Liver (tissue), 9 donors: ENCODE data around the gene CEP20. TPM values are rescaled to one million over a fixed set of nuclear protein-coding genes. Genes with fewer than 3 reads are reported as not detected.

ENCODE experiments used
- DNase-seq: peaks from one replicate; pipeline ENCODE4 v3.0.0-alpha.2; 2017; ENCODE audit warnings: low spot score
- H3K27ac ChIP-seq, 2 donors: one replicate each; pipeline ENCODE4 v1.7.0; 2013; ENCODE audit warnings: inconsistent platforms in 2 of 2, low read length in 2 of 2, control low read depth in 1 of 2, low read depth in 1 of 2, mild to moderate bottlenecking in 1 of 2
- H3K27me3 ChIP-seq, 4 donors: one replicate each; pipeline versions ENCODE4 v1.6.1 to v1.7.0; 2013; ENCODE audit warnings: low read length in 3 of 4, inconsistent platforms in 1 of 4, mild to moderate bottlenecking in 1 of 4, moderate library complexity in 1 of 4; ENCODE audit not compliant: control insufficient read depth in 4 of 4, insufficient read depth in 4 of 4
- H3K36me3 ChIP-seq, 4 donors: one replicate each; pipeline versions ENCODE4 v1.6.1 to v1.7.0; 2013; ENCODE audit warnings: low read length in 3 of 4, mild to moderate bottlenecking in 3 of 4, low read depth in 1 of 4, moderate library complexity in 1 of 4; ENCODE audit not compliant: control insufficient read depth in 4 of 4, insufficient read depth in 3 of 4
- H3K4me1 ChIP-seq, 4 donors: one replicate each; pipeline versions ENCODE4 v1.6.1 to v1.7.0; 2013; ENCODE audit warnings: low read length in 3 of 4, mild to moderate bottlenecking in 3 of 4, moderate library complexity in 1 of 4; ENCODE audit not compliant: control insufficient read depth in 4 of 4, insufficient read depth in 4 of 4
- H3K4me3 ChIP-seq, 3 donors: one replicate each; pipeline versions ENCODE4 v1.6.1 to v1.7.0; 2013; ENCODE audit warnings: low read length in 3 of 3, control low read depth in 1 of 3, low read depth in 1 of 3, mild to moderate bottlenecking in 1 of 3
- H3K9ac ChIP-seq, 2 donors: one replicate each; pipeline ENCODE4 v1.7.0; 2013; ENCODE audit warnings: low read length in 2 of 2, mild to moderate bottlenecking in 2 of 2, moderate library complexity in 2 of 2, control low read depth in 1 of 2, low read depth in 1 of 2
- H3K9me3 ChIP-seq, 4 donors: one replicate each; pipeline versions ENCODE4 v1.6.1 to v1.7.0; 2013; ENCODE audit warnings: low read length in 3 of 4; ENCODE audit not compliant: control insufficient read depth in 4 of 4
- EGR1 ChIP-seq, 2 donors: IDR thresholded peaks; 2 replicates each; pipeline ENCODE4 v1.6.1; 2016 to 2018; ENCODE audit warnings: antibody characterized with exemption in 2 of 2, low read depth in 2 of 2
- FOXA1 ChIP-seq: IDR thresholded peaks from 2 replicates; pipeline ENCODE4 v1.6.1; 2016; ENCODE audit warnings: antibody characterized with exemption
- FOXA2 ChIP-seq: IDR thresholded peaks from 2 replicates; pipeline ENCODE4 v1.6.1; 2016; ENCODE audit warnings: antibody characterized with exemption
- GABPA ChIP-seq, 2 donors: IDR thresholded peaks in 1 of 2; conservative IDR thresholded peaks in 1 of 2; 2 replicates each; pipeline ENCODE4 v1.6.1; 2016; ENCODE audit warnings: antibody characterized with exemption in 2 of 2, mild to moderate bottlenecking in 1 of 2, moderate library complexity in 1 of 2
- HNF4A ChIP-seq, 2 donors: conservative IDR thresholded peaks; 2 replicates each; pipeline ENCODE4 v1.6.1; 2016; ENCODE audit warnings: antibody characterized with exemption in 2 of 2, mild to moderate bottlenecking in 2 of 2
- HNF4G ChIP-seq: IDR thresholded peaks from 2 replicates; pipeline ENCODE4 v1.6.1; 2016; ENCODE audit warnings: antibody characterized with exemption
- JUND ChIP-seq, 2 donors: IDR thresholded peaks; 2 replicates each; pipeline ENCODE4 v1.6.1; 2016; ENCODE audit warnings: antibody characterized with exemption in 2 of 2
- NR2F2 ChIP-seq: IDR thresholded peaks from 2 replicates; pipeline ENCODE4 v1.6.1; 2016; ENCODE audit warnings: antibody characterized with exemption
- RAD21 ChIP-seq, 2 donors: IDR thresholded peaks; 2 replicates each; pipeline ENCODE4 v1.6.1; 2016; ENCODE audit warnings: antibody characterized with exemption in 2 of 2, mild to moderate bottlenecking in 2 of 2
- RXRA ChIP-seq, 2 donors: IDR thresholded peaks; 2 replicates each; pipeline ENCODE4 v1.6.1; 2017 to 2018; ENCODE audit warnings: antibody characterized with exemption in 2 of 2, mild to moderate bottlenecking in 1 of 2
- SP1 ChIP-seq: IDR thresholded peaks from 2 replicates; pipeline ENCODE4 v1.6.1; 2018; ENCODE audit warnings: antibody characterized with exemption, mild to moderate bottlenecking
- TAF1 ChIP-seq: conservative IDR thresholded peaks from 2 replicates; pipeline ENCODE4 v1.6.1; 2016; ENCODE audit warnings: antibody characterized with exemption, mild to moderate bottlenecking
- YY1 ChIP-seq: IDR thresholded peaks from 2 replicates; pipeline ENCODE4 v1.6.1; 2016; ENCODE audit warnings: antibody characterized with exemption, mild to moderate bottlenecking
- polyA plus RNA-seq, 2 donors: library from polyadenylated mRNA; stranded (reverse) in 1 of 2; unstranded in 1 of 2; fragments of 200-250 nt in 1 of 2; fragments of >200 nt in 1 of 2; fragmentation: Nextera tagmentation in 1 of 2; extraction: Ambion mirVana in 1 of 2; gene quantifications; one replicate each; pipeline versions ENCODE4 v1.2.1 to v1.2.3, GENCODE V29; 2013 to 2015
- total RNA-seq, 2 donors: library from RNA; depleted of rRNA; stranded (reverse); fragments of >200 nt; gene quantifications; one replicate each; pipeline ENCODE4 v1.2.3, GENCODE V29; 2014
- TF ChIP-seq, protein P1 (sequence below): IDR thresholded peaks from 2 replicates; pipeline ENCODE4 v1.6.1; 2016; ENCODE audit warnings: antibody characterized with exemption
- TF ChIP-seq, protein P2 (sequence below): IDR thresholded peaks from 2 replicates; pipeline ENCODE4 v1.6.1; 2016; ENCODE audit warnings: antibody characterized with exemption, mild to moderate bottlenecking
- TF ChIP-seq, protein P3 (sequence below): fragments of 150-350 bp; IDR thresholded peaks from 2 replicates; pipeline ENCODE4 v1.5.1; 2017; ENCODE audit warnings: improper control_type of control experiment, low read depth, low read length; ENCODE audit not compliant: missing input control
- TF ChIP-seq, protein P4 (sequence below): IDR thresholded peaks from 2 replicates; pipeline ENCODE4 v1.6.1; 2016; ENCODE audit warnings: antibody characterized with exemption
- TF ChIP-seq, protein P5 (sequence below): IDR thresholded peaks from 2 replicates; pipeline ENCODE4 v1.6.1; 2016; ENCODE audit warnings: antibody characterized with exemption
- donor health status: healthy.
- donor health status: healthy.
- donor health status: healthy.
- donor health status: healthy.
- donor health status: healthy.

Gene CEP20
- total and polyA plus RNA-seq, 4 donors: 10.7 to 19.2 (median 13.3) TPM

DNA sequence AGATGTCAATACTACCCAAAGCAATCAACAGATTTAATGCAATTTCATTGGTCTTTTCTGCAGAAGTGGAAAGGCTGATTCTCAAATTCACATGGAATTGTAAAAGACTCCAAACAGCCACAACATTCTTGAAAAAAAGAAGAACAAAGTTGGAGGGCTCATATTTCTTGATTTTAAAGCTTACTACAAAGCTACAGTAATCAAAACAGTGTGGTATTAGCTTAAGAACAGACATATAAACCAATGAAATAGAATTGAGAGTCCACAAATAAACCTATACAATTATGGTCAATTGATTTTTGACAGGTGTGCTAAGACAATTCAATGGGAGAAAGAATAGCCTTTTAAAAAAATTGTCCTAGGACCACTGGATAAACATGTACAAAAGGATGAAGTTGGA is 46.6 kb upstream of the CEP20 start:
- Histone ChIP-seq H3K27me3 (no peaks in the 10 kb centered on the region), H3K36me3 (no peaks in the 10 kb centered on the region), H3K9me3 (no peaks in the 10 kb centered on the region), H3K27ac (no peak overlapping the region), H3K4me3 (no peak overlapping the region), H3K4me1 (no peaks in the 10 kb centered on the region), H3K9ac (no peak overlapping the region)
- TF ChIP-seq YY1: no peak
- TF ChIP-seq SP1: no peak
- TF ChIP-seq, protein P1, sequence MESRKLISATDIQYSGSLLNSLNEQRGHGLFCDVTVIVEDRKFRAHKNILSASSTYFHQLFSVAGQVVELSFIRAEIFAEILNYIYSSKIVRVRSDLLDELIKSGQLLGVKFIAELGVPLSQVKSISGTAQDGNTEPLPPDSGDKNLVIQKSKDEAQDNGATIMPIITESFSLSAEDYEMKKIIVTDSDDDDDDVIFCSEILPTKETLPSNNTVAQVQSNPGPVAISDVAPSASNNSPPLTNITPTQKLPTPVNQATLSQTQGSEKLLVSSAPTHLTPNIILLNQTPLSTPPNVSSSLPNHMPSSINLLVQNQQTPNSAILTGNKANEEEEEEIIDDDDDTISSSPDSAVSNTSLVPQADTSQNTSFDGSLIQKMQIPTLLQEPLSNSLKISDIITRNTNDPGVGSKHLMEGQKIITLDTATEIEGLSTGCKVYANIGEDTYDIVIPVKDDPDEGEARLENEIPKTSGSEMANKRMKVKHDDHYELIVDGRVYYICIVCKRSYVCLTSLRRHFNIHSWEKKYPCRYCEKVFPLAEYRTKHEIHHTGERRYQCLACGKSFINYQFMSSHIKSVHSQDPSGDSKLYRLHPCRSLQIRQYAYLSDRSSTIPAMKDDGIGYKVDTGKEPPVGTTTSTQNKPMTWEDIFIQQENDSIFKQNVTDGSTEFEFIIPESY: no peak
- TF ChIP-seq HNF4G: no peak
- TF ChIP-seq, protein P2, sequence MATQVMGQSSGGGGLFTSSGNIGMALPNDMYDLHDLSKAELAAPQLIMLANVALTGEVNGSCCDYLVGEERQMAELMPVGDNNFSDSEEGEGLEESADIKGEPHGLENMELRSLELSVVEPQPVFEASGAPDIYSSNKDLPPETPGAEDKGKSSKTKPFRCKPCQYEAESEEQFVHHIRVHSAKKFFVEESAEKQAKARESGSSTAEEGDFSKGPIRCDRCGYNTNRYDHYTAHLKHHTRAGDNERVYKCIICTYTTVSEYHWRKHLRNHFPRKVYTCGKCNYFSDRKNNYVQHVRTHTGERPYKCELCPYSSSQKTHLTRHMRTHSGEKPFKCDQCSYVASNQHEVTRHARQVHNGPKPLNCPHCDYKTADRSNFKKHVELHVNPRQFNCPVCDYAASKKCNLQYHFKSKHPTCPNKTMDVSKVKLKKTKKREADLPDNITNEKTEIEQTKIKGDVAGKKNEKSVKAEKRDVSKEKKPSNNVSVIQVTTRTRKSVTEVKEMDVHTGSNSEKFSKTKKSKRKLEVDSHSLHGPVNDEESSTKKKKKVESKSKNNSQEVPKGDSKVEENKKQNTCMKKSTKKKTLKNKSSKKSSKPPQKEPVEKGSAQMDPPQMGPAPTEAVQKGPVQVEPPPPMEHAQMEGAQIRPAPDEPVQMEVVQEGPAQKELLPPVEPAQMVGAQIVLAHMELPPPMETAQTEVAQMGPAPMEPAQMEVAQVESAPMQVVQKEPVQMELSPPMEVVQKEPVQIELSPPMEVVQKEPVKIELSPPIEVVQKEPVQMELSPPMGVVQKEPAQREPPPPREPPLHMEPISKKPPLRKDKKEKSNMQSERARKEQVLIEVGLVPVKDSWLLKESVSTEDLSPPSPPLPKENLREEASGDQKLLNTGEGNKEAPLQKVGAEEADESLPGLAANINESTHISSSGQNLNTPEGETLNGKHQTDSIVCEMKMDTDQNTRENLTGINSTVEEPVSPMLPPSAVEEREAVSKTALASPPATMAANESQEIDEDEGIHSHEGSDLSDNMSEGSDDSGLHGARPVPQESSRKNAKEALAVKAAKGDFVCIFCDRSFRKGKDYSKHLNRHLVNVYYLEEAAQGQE: no peak
- no peak for TF ChIP-seq NR2F2
- no peak for TF ChIP-seq TAF1
- TF ChIP-seq RXRA (IDR thresholded peaks at IDR 0.05): no peak
- TF ChIP-seq, protein P3, sequence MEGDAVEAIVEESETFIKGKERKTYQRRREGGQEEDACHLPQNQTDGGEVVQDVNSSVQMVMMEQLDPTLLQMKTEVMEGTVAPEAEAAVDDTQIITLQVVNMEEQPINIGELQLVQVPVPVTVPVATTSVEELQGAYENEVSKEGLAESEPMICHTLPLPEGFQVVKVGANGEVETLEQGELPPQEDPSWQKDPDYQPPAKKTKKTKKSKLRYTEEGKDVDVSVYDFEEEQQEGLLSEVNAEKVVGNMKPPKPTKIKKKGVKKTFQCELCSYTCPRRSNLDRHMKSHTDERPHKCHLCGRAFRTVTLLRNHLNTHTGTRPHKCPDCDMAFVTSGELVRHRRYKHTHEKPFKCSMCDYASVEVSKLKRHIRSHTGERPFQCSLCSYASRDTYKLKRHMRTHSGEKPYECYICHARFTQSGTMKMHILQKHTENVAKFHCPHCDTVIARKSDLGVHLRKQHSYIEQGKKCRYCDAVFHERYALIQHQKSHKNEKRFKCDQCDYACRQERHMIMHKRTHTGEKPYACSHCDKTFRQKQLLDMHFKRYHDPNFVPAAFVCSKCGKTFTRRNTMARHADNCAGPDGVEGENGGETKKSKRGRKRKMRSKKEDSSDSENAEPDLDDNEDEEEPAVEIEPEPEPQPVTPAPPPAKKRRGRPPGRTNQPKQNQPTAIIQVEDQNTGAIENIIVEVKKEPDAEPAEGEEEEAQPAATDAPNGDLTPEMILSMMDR: no peak
- TF ChIP-seq, protein P4, sequence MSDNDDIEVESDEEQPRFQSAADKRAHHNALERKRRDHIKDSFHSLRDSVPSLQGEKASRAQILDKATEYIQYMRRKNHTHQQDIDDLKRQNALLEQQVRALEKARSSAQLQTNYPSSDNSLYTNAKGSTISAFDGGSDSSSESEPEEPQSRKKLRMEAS: no peak
- no peak for TF ChIP-seq EGR1 (IDR thresholded peaks at IDR 0.05; ENCODE audit: low read depth in 2 of 2)
- no peak for TF ChIP-seq HNF4A (conservative IDR thresholded peaks at IDR 0.05)
- TF ChIP-seq FOXA2: no peak
- TF ChIP-seq GABPA (IDR thresholded peaks at IDR 0.05 in 1 of 2, conservative IDR thresholded peaks at IDR 0.05 in 1 of 2): no peak
- no peak for TF ChIP-seq FOXA1
- no peak for TF ChIP-seq RAD21 (IDR thresholded peaks at IDR 0.05)
- TF ChIP-seq, protein P5, sequence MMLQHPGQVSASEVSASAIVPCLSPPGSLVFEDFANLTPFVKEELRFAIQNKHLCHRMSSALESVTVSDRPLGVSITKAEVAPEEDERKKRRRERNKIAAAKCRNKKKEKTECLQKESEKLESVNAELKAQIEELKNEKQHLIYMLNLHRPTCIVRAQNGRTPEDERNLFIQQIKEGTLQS: no peak
- TF ChIP-seq JUND (IDR thresholded peaks at IDR 0.05): no peak
- DNase-seq: no peak
